HG03064 (cell line): ENCODE data around the gene BBOX1.

Experiments
- ATAC-seq: cut with Tn5 transposase; IDR thresholded peaks from one replicate; pipeline ENCODE4 v1.9.1; 2021; ENCODE audit warnings: low read depth; ENCODE audit not compliant: unreplicated experiment

BBOX1 gene

DNA sequence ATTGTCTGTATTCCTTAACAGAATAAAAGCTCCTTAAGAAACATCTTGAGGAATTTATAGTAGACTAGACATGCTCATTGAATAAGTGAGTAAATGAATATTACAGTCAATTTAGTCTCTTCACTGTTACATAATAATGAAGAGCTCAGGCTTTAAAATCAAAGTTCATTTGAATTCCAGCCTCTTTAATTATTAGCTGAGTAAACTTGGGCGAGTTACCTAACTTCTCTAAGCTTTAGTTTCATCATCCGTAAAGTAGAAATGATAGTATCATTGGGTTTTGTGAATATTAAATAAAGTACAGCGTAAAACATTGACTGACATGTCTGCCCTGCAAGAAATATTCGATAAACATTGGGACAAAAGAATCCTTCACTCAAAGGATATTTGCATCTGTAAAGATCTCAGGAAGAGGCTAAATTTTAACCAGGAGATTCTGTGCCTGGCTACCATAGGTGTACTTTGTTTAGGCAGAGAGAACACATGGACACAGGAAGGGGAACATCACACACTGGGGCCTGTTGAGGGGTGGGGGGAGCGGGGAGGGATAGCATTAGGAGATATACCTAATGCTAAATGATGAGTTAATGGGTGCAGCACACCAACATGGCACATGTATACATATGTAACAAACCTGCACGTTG lies 15.2 kb upstream of the BBOX1 start:
- ATAC-seq, result no peak

DNA sequence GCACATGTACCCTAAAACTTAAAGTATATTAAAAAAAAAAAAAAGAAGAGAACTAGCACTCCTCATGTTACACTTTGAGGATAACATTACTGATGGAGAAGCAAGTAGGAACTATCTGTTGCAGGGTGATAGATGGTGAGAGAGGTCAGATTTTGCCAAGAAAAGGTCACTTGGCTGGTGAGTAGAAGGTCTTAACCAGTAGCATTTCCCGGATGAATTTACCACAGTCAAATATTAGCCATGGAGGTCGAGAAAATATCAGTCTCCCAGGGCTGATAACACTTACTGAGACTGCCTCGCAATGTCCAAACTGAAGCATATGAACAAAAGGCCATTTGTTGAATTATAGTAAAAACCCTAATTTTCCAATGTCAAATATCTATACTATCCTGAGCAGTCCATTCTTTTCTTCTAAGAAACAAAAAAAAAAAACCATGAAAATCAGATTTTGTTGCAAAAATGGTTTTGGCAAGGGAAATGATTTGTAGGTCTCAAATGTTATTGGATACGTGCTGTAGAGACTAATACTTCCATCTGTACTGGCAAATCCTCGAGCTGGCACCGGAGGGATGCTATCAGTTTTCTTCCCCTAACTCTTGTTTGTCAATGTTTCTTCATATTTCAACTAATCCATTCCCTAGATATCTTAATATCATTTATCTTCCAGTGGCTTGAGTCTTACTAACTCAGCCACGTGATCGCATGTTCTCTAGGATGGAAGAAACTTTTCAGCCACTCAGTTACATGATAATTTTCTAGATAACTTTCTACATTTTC lies 14.5 kb upstream of the BBOX1 start:
- no peak for ATAC-seq

DNA sequence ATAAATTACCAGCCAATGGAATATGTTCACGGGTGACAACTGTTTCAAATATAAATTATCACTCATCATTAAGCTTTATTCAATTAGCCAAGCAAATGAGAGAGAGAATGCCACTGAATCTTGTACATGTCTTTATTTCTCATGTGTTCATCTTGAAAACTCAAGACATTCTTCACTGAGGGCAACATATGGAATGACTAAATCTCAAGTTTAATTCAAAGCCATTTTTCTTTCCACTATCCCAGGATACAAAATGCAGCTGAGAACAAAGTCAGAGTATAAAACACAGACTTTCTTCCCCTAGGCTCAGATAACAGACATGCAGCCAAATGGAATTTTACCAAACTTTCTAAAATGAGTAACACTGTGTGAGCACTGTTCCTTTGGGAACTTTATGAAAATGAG lies 12.1 kb upstream of the BBOX1 start:
- ATAC-seq, result no peak

DNA sequence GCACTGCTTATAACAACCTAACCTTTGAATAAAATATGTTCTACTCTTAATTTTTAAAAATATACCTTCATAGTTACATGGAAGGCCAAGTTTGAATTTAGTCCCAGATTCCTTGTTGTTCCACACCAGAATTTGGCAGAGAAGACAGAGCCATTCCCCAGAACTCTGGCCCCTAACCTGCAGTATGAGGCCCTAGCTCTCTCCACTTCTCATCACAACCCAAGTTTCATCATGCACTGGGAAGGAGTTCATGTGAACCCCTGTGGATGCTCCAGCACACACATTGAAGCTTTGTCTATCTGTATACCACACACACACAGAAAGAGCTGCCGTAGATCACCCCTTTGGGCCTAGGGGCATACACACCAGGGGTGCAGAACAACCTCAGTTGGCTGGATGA lies 10.6 kb upstream of the BBOX1 start:
- ATAC-seq, result no peak

DNA sequence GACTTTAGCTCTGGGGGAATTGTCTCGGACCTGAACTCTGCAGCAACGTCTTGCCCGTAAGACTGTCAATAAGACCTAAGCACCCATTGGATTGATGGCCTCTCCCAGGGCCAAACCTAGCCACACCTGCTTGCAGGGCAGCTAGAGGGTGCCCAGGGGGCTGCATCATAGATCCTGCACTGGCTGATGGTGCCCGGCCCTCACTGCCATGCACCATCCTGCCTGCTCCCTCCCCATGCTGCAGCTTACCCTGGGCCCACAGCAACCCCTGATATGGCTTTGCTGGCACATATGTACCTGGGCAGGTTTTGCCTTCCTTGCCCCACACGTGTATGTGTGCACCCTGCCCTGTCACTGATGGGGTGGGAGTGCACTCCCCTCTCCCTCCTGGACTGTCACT lies 8.9 kb upstream of the BBOX1 start:
- no peak for ATAC-seq

DNA sequence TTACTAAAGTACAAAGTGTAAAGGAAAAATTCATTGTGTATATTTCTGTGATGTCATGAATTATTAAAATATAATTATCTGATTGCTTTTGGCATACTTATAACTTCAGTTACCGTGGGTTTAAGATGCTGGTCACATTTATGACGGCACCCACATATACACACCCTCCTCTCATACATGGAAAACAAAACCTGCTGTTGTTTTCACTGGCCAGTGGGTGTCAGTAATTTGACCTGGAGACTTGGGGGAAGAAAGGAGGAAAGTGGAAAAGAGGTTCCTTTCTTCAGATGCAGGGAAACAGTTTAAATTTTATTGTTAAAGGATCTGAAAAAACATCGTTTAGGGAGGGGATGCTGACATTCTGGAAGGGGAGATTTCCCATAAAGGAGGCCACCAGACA lies 742 bp upstream of the BBOX1 start:
- ATAC-seq, result no peak

DNA sequence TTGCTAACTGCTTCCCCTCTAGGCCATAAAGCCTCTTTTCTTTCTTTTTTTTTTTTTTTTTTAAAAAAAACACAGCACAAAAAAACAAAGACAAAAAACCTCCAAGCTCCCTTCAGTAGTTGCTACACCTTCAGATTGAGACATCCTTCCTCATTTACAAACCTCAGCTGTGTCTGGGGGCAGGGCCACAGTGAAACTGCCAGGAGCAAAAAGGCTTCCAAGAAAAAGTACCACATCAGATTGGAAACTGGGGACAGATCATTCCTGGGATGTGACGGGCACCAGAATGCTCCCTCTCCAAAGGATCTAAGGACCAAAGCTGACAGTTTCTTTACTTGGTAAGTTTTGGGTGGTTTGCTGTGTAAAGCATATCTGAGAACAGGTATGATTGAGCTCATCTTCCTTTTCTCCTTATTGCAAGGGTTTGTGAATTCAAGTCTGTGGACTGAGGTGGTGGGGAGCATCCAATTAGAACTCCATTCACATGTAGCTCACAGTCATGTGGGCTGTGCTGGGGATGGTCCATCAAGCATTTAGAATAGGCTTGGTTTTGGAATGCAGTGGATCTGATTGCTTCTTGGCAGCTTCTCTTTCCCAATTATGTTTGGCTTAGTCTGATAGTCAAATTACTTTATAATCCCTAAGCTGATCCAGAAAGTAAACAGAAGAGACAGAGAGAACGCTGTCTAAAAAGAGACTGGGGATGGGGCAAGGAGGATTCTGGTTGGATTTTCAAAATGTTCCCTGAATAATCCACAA lies 705 bp downstream of the BBOX1 start:
- ATAC-seq, result no peak

DNA sequence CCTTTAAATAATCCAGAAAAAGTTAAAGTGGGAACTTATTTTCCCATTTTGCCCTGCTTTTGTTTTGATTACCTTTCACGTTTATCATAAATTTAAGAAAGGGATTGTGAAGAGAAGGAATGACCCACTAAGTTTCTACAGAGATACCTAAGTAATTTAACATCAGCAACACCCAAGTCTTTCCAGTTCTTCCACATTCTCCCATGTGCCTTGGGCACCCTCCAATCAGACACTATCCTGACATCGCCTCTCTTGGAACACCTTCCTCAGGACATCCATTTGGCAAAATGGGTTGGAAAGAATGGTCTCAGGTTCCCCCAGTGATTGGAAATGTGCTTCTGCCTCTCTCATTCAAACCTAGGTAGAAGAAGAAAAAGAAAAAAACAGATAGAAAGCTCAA lies 6.3 kb downstream of the BBOX1 start:
- no peak for ATAC-seq

DNA sequence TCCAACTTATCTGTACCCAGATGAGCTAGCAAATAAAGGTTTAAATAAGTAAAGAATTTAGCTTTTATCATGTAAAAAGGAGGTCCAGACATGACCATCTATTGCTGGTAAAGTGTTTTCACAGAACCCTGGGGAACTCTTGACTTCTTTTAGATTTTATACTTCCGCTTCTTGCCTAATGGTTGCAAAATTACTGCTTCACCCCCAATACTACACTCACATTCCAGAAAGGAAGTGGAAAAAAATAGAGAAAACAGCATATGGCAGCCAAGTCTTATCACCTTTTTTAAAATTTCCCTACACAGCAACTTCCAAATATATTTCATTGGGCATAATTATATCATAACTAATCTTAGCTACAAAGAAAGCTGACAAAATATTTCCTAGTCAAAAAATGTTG lies 12.1 kb downstream of the BBOX1 start:
- ATAC-seq, result no peak

DNA sequence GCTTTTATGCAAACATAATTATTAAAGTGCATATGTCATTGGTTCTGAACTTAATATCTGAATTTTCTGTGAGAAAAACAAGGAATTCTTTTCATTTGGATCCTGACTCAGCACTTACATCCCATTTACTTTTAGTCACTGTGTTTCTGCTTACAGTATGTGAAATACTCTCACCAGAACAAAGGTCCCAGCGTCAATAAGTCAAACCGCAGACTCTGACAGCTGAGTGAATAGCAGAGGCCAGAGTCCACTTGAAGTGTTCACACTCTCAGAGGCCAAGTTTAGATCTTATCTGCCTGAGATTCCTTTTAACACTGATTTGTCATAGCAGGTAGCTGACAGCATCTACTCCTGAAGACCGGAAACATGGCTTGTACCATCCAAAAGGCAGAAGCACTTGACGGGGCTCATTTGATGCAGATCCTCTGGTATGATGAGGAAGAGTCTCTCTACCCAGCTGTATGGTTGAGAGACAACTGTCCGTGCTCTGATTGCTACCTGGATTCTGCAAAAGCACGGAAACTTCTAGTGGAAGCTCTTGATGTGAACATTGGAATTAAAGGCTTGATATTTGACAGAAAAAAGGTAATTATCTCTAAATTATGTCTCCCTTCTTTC lies 14.6 kb downstream of the BBOX1 start:
- ATAC-seq, result no peak

DNA sequence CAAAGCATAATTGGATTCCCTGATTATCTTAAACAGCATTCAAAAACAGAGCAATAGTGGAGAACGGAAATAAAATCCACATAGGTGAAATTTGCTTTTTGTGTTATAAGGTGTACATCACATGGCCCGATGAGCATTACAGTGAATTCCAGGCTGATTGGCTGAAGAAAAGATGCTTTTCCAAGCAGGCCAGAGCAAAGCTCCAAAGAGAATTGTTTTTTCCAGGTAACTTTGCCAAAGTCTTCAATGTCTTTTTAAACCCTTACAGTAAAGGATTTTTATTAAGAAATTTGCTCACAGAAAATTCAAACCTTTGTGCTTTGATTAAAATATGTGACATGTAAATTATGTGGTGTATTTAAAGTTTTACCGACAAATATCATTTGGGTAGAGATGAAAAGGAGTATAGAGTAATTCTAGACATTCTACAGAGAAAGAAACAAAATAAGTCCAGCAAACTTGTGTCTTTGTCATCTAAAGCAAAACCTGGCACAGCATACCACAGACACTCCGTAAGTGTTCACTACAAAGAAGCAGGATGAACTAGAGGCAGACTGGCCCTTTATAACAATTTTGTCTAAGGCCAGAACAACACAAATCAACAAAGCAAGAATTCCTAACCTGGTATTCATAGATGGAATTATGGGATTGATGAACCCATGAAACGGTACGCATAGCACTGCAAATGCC lies 16.6 kb downstream of the BBOX1 start:
- ATAC-seq, result no peak

DNA sequence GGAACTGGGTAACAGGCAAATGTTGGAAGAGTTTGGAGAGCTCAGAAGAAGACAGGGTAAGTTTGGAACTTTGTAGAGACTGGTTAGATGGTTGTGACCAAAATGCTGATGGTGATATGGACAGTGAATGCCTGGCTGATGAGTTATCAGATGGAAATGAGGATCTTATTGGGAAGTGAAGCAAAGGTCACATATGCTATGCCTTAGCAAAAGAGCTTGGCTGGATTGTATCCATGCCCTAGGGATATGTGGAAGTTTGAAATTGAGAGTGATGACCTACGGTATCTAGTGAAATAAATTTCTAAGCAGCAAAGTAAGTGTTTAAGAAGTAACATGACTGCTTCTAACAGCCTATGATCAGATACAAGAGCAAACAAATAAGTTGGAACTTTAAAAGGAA lies 17.8 kb downstream of the BBOX1 start:
- no peak for ATAC-seq

DNA sequence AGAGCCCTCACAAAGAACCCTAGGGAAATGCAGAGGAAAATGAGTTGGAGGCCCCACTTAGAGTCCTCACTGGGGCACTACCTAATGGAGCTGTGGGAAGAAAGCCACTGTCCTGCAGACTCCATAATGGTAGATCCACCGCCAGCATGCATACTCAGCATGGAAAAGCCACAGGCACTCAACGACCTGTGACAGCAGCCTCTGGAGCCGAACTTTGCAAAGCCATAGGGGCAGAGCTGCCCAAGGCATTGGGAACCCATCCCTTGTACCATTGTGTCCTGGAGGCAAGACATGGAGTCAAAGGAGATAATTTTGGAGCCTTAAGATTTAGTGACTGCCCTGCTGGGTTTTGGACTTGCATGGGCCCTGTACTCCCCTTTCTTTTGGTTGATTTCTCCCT lies 18.8 kb downstream of the BBOX1 start:
- no peak for ATAC-seq

DNA sequence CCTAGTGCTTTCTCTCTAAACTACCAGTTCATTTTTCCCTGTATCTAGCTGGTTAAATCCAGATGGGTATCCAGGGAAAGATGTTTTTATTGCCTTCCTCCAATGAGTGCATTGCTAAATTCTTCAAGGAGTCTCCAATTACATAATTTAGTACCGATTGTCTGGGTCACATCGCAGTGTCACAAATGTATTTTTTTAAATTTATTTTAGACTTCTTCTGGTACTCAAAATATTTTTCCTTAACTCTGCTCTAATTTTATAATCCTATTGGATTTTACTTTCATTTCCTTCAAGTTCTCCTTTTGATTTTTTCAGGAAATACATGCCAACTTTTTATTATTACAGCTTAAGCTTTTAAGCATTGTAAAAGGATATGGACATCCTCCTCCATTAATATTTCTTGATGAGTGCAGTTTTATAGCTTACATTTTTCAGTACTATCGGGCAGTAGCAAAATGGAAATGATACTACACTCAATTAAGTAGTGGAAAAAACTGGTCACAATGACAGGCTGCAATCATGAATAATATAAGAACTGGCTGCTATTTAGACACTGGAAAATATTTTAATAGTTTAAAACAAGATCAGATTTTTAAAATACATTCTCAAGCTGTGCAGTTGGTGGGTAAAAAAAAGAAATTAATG lies 20.3 kb downstream of the BBOX1 start:
- no peak for ATAC-seq

DNA sequence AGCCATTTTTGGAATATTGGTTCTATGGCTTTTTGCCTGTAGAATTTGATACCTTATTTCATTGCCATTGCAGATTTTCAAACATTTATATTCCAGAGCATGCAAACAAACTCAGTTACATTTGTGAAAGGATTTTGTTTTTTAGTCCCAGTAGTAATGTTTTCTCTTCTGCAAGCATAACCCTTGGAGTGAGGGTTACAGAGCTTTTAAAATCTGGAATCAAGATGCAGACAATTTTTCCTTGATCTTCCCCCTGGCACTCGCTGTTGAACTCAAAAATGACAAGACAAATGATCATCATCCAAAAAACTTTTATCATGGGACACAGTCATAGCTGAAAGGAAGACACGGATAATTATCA lies 20.8 kb downstream of the BBOX1 start:
- ATAC-seq, result no peak

DNA sequence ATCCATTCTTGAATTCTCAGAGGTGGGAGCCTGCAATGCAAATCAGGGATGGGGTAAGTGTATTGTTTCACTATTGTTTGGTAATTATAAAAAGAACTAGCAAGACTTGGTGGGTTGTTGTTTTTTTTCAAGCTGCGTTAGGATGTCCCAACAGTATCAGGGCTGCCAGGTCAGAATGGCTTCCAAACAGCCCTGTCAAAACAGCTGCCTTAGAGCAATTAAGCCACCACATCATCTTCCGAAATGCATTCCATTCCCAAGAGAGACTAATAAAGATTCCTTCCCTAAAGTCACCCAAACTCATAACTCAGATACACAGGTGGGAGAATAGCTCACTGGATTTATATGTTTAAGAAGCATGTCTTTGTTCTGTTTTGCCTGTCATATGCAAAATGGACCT lies 23.5 kb downstream of the BBOX1 start:
- ATAC-seq, result no peak

DNA sequence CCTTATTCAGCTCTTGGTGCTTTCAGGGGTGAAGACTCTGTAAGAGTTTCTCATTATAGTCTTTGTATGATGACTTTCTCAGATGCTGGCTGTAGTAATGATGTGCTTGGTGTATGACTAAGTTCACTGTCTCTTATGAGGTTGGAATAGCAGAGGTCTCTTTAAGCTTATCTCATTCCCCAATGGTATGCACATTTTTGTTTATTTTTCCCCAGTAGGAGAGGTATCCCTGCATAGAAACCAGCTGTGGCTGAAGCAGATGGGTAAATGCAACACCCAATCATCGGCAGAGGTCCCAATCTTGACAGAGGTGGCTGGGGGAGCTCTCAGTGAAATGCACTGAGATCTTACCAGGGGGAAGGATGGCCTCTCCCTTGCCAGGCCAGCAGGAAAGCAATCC lies 34.6 kb downstream of the BBOX1 start:
- no peak for ATAC-seq

DNA sequence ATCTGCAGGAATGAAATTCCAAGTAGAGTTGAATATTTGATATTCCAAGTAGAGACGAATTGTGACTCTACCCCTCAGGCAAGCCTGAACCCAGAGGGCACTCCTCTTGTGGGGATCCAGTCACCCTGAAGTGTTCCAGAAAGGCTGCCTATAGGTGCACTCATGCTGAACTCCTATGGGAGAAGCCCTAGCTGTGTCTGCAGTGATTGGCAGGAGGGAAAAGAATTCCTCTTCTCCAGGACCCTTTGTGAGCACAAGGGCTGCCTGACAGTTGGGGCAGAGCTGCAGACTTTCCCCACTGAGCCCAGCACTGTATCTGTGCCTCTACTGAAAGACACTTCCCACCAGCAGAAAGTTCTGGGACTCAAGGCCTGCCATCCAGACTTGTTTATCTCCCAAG lies 35.0 kb downstream of the BBOX1 start:
- ATAC-seq, result no peak

DNA sequence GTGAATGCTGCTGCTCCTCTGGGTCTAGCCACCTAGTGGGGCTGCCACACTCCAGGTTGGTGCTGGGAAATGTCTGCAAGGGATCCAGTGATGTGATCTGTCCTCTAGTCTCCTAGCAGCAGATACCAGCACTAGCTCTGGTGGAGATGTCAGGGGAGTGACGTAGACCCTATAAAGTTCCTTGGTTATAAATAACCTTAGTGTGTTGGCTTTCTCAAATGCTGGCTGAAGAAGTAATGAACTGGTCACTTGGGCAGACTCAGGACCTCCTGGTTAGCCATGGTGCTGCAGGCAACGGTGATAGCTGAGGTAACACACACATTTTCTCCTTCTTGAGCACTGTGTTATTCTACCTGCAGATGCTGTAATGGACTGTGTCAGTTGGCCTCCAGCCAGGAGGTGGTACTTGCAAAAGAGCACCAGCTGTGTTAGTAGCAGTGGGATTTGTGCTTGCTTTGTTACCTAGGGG lies 35.5 kb downstream of the BBOX1 start:
- ATAC-seq, result no peak

DNA sequence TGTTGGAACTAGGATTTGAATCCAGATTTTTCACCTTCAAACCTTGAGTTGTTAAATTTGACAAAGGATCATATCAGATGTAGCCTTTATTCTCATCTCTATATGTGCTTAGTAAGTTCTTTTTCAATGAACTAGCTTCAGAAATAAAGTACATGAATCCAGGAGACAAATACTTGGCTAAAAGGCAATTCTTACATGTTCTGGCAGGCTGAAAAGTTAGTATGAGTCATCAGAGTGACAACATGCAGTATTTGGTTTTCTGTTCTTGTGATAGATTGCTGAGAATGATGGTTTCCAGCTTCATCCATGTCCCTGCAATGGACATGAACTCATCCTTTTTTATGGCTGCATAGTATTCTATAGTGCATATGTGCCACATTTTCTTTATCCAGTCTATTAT lies 40.4 kb downstream of the BBOX1 start:
- ATAC-seq, result no peak
